Inferior parietal cortex (tissue), 1 donor: ENCODE results near the gene GNS.

Experiments used
- DNase-seq: peaks from one replicate; pipeline ENCODE4 v3.0.0-alpha.2; 2016; ENCODE audit errors: extremely low spot score

Gene GNS

DNA sequence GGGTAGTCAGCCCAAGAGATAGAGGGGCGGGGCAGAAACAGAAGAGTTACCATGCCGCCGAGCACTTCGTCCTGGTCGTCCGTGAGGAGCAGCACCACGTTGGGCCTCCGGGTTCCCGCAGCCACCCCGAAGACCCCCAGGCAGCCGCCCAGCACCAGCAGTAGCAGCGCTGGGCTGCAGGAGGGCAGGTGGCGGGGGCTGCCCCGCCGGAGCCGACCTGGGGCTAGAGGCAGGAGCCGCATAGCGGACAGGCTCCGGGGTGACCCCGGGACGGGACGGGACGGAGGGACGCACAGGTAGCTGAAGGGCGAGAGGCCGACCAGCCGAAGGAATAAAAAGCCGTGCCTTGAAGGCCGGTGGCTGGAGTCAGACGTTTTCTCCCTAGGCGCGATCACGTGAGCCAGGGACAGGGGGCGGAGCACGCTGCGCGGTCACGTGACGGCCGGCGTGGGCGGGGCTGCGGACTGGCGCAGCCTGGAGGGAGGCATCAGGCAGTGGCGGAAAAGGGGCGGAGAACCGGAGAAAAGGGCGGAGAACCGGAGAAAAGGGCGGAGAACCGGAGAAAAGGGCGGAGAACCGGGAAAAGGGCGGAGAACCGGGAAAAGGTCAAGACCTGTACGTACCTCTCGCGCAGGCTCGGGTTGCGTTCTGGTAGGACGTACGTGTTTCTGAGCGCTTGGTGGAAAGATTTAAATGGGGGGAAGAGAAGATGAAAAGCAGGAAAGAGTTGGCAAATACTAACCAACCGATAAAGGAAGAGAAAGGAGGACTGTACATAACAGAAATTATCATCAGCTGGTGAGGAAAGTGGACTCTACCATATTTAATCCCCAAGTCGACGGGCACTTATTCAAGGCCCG, at the start of gene GNS:
Gene GNS, minus strand, starts transcription at position 372 of the 860 bp plus-strand sequence. Its CDS starts 130 bp downstream, at position 242.
- DNase-seq = peak; percentile 96

DNA sequence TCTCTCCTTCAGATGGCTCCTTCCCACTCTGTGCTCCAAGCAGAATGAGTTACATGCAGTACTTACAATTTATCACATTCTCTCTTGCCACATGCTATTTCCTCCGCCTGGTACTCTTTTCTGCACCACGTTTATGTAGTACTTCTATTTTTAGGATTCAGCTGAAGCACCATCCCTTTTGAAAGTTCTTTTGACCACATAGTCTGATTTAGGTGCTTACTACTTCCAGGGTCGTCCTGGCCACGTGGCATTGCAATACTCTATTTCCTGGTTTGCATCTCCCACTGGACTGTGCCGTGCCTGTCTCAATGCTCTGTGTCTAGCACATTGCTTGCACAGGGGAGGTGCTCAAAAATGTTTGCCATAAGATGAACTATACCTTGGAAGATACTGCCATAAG, 48.9 kb upstream of the GNS start:
- peak; percentile 39 for DNase-seq

DNA sequence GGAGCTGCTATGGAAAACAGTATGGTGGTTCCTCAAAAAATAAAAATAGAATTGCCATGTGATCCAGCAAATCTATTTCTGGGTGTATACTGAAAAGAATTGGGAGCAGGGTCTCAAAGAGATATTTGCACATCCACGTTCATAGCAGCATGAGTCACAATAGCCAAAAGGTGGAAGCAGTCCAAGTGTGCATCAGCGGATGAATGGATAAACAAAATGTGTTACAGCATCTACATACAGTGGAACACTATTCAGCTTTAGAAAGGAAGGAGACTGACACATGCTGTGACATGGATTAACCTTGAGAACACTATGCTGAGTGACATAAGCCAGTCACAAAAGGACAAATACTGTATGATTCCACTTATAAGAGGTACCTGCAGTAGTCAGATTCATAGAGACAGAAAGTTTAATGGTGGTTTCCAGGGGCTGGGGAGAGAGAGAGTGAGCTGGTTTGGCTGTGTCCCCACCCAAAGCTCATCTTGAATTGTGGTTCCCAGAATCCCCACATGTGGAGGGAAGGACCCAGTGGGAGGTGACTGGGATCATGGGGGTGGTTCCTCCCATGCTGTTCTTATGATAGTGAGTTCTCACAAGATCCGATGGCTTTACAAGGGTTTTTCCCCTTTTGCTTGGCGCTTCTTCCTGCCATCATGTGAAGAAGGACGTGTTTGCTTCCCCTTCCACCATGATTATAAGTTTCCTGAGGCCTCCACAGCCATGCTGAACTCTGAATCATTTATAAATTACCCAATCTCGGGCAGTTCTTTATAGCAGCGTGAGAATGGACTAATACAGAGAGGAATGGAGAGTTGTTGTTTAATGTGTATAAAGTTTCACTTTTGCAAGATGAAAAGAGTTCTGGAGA, 47.6 kb upstream of the GNS start:
- no peak for DNase-seq

DNA sequence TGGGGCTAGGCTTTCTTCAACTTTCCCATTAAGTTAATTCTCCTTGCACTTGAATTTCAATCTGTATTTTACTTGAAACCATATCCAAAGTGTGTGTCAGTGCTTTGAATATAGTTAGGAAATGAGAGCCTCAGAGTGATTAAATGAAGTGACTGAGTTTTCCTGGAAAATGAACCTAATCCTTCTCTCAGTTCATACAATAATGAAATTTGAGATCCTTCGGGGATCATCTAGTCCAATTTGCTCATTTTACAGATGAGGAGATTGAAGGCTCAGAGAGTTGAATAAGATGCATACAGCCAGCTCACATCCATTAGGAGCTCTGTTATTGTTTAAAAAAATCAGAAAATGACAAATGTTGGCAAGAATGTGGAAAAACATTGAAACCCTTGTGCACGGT, 47.0 kb upstream of the GNS start:
- DNase-seq = no peak

DNA sequence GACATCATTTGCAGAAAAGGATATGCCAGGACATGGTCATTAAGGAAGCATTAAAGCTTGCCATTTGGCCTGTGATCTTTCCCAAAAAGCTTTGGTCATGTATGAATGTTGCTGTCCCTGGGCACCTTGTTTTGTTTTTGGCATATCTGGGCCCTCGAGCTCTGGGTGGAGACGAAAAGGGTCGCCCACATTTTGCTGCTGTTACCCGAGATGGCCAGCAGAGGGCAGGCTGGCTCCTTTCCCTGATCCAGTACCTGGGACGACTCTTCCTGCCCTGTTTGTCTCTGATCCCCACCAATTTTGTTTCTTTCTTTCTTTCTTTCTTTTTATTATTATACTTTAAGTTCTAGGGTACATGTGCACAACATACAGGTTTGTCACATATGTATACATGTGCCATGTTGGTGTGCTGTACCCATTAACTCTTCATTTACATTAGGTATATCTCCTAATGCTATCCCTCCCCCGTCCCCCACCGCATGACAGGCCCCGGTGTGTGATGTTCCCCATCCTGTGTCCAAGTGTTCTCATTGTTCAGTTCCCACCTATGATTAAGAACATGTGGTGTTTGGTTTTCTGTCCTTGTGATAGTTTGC, 43.1 kb upstream of the GNS start:
- DNase-seq = peak; percentile 72

DNA sequence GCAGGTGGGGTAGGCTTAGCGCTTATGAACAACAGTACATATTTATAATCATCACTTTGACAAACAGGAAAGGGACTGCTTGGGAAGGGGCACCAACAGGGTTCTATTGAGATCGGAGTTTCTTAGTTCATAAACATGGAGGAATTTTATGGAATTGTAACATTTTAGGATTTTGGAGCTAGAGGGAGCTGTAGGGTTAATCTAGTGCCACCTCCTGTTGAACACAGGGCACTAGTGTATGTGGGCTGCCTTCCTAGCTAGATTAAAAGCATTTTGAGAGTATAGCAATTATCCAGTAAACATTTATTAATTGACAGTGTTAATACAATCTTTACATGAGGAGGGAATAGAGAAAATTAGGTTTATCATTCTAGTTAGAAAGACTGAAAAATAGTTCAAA, 42.2 kb upstream of the GNS start:
- DNase-seq = no peak

DNA sequence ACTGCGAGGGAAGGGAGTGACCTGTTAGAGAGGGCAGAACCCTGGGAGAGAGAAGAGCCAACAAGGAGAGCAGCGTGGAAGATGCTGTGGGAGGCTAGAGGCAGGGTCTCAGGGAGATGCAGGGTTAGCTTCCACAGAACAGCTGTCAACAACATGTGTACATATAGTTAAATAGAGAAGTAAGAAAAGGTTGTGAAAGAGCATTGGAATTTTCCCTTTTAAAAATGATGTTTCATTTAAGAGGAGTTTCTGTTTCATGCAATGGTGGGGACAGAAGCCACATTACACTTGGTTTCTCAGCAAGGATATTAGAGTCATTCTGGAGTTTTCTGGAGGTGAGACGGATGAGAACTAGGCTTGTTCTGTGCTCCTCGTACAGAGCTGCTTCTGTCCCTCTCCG, 41.4 kb upstream of the GNS start:
- no peak for DNase-seq

DNA sequence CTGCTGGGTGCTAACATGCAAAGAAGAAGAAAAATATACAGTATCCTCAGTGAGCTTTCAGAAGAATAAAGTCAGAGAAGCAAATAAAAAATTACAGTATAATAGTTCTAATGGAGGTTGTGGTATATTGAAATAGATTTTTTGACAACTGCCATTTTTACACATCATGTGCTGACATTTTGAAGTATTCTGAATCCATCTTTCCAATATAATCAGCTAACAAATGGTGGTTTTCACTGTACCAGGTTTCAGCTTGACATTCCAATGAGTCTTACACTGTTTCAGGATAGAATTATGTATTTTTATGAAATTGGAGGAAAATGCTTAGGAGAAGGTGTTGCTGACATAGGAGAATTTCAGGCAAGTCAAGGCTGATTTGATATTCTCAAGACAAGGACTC, 39.0 kb upstream of the GNS start:
- no peak for DNase-seq

DNA sequence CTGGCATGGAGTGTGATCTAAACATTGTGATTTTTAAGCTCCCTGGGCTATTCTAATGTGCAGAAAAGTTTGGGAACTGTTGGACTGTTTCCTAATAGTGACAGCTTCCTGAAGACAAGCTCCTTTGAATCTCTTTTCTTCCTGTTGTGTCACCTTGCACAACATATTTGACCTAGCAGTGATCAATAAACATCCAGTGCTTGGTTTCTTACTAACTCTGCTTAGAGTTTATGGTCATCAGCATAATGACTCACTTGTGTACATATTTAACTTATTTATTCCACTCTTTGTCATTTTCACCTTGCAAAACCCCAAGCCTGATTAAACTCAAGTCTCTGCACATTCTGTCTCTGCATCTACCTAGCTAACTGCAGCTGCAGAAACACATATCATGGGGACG, 38.0 kb upstream of the GNS start:
- no peak for DNase-seq

DNA sequence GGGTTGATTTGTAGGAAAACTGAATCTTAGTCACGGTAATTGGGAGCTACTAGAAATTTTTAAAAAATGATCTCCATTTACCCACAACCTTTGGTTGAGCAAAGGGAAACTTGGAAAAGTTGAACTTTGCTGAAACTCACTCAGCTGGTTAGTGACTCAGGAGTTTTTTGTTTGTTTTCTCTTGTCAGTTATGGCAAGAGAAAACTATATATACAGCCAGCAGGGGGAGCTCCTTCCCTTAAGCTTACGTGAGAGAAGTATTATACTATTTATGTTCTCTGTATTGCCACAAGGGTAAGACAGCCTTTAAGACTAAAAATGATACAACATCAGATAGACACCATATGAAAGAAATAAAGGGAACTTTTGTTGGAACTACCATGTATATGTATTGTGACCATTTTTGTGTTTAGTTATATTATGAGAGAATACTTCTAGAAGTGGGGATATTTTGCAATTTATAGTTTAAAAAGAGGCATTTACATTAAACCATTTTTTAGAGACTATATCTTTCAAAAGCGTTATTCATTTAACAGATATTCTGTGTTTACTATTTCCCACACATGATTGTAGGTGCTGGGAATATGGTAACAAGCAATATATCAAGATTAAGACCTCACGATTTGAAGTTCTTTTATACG, 37.1 kb upstream of the GNS start:
- peak; percentile 88 for DNase-seq

DNA sequence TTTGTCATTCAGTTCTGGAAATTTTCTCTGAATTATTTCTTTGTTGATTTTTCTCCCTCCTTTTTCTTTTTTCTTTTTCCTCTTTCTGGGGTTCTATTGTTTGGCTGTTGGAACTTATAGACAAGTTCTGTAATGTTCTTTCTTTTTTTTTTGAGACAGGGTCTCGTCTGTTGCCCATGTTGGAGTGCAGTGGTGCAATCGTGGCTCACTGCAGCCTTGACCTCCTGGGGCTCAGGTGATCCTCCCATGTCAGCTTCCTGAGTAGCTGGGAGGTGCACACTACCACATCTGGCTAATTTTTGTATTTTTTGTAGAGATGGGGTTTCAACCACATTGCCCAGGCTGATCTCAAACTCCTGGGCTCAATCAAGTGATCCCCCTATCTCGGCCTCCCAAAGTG, 35.1 kb upstream of the GNS start:
- no peak for DNase-seq

DNA sequence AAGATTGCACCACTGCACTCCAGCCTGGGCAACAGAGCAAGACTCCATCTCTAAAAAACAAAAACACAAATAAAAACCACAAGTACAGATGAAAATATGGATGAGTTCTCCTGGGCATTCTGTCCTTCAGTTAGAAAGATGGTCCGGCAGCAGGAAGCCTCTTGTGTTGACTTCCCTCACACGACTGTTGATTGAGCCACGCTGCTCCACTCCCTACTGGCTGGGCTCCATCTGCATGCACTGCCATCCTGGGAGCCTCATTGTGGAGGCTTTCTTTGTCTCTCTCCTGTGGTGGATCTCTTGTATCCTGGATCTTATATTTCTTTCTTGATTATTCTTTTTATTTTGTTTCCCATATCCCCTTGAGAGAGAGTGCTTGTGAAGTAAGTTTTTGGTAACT, 34.4 kb upstream of the GNS start:
- no peak for DNase-seq

DNA sequence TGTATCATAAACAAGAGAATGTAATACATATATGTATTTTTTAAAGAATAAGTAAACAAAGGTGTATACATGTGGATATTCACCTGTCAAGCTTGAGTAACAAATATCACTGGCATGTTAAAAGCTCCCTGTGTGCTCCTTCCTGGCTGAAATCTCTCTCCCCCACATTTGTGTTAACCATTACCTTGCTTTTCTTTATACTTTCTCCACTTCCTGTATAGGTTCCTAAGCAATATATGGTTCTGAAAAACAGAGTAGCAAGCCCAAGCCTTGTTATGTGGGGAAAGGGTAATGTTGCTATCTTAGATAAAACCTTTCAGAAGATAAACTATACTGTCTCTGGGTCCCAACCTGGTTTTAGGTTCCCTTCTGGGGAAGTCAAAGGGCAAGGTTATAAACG, 32.9 kb upstream of the GNS start:
- DNase-seq = no peak

DNA sequence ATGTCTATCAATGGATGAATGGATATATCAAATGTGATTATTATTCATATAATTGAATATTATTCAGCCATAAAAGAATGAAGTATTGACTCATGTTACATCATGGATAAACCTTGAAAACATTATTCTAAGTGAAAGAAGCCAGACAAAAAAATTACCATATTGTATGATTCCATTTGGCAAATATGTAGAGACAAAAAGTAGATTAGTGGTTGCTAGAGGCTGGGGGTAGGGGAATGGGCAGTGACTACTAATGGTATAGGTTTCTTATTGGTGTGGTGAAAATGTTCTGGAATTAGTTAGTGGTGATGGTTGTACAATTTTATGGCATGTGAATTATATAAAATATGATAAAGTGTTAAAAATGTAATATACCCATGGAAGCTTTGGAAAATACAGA, 31.8 kb upstream of the GNS start:
- DNase-seq = no peak

DNA sequence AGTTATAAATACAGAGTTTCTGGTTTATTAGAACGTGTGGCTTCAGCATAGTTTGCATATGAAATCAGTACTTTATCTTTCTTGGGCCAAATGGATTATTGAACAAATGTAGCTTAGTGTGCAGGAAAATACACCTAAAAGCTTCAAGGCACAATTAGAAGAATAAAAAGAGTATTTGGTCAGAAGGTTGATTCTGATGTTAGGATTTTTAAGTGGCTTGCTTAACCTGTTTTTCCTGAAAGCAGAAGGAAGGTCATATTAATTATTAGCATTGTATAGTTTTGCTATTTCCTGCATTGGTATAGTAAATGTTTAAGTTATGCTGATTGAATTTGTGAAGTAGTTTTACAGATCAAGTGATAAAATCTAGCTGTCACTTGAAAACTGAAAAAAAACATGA, 31.0 kb upstream of the GNS start:
- no peak for DNase-seq

DNA sequence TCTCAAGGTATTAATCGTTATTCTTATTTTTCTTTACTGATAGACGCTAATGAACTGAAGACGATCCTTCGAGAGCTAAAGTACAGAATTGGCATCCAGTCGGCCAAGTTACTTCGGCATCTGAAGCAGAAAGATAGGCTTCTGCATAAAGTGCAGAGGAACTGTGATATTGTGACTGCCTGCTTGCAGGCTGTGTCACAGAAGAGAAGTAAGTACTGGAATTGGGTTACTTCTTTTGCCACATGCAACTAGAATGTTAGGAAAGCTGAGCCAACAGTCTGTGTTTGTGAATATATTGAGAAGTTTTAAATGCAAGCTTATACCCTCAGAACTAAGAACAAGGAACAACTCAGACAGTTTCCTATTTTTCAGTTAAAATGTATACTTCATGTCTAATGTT, 26.6 kb upstream of the GNS start:
- no peak for DNase-seq

DNA sequence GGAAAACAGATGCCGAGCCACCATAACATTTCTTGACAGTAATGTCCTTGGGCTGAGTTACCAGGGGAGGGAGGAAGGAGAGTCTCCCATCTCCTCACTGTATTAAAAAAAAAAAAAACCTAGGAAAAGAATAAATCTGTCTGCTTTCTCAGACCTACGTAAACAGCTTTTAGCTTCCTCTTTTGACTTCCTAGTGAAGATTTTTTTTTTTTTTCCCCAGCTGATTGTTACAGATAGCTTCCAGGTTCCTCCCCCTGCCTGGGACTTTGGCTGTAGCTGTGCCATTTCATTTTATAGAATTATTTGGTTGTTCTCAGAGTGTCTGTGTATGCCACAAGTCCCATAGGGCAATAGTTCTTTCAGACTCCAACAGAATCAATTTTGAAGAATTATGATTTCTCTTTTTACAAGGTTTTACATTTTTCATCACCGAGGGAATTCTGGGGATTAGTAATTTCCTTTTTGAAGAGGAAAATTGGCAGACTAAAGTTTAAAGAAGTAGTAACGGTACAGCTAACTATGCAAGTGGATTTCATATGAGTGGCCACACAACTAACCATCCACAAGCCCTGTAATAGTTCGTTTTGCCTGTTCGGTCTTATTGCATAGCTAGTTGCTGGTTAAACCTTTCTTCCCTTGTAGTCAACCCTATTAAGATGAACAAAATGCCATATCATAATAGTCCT, 23.1 kb upstream of the GNS start:
- DNase-seq = no peak

DNA sequence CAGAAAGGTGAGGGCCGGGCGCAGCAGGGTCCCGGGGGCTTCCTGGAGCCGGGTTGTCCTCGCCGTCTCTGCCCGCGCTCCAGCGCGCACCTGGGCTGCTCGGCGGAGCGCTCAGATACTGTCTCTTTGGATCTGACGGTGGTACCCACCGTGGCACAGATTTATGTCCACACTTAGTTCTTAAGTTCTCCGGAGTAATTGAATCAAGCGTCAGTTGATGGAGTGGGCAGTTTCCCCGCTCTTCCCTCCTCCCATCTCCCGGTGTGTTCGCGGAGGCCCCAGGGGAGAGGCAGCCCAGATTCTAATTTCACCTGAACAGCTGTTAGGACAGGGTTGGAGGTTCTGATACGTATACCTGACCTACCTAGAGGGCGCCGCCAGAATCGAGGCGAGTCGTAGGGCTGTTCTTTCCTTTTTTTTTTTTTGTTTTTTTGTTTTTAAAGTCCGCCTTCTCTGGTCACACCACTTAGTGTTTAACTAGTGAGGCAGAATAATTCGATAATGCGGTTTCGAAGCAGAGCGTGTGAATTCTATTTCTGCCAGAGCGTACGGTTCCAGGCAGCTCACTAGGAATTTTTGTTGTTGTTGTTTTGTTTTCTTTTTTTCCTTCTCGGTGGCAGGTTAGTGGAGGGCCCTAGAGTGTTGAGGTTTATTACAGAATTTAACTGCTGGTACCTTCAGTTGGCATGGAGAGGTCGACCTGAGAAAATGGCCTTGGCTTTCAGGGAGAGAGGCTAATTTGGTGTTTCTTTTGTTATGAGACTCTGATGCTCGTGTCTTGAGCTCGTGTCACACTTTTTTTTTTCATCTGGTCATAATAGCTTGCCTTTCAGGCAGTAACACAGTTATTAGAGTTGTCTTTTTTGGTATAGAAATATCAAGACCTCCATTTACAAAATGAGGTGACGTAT, 22.3 kb upstream of the GNS start:
- no peak for DNase-seq

DNA sequence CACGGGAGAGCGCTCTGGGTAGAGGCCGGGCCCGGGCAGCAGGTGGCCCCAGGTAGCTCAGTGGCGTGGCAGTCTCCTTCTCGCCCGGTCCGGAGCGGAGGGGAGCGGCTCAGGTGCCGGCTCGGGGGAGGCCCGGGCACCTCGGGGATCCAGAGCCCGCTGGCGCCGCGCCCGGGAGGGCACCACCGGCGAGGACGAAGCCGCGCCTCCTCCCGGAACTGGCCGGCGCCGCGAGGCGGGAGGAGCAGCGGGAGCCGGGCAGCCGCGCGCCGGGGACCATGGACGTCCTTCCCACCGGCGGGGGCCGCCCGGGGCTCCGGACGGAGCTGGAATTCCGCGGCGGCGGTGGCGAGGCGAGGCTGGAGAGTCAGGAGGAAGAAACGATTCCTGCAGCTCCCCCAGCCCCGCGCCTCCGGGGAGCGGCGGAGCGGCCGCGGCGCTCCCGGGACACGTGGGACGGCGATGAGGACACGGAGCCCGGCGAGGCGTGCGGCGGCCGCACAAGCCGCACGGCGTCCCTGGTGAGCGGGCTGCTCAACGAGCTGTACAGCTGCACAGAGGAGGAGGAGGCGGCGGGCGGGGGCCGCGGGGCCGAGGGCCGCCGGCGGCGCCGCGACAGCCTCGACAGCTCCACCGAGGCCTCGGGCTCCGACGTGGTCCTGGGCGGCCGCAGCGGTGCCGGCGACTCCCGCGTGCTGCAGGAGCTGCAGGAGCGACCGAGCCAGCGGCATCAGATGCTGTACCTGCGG, 21.5 kb upstream of the GNS start:
- no peak for DNase-seq

DNA sequence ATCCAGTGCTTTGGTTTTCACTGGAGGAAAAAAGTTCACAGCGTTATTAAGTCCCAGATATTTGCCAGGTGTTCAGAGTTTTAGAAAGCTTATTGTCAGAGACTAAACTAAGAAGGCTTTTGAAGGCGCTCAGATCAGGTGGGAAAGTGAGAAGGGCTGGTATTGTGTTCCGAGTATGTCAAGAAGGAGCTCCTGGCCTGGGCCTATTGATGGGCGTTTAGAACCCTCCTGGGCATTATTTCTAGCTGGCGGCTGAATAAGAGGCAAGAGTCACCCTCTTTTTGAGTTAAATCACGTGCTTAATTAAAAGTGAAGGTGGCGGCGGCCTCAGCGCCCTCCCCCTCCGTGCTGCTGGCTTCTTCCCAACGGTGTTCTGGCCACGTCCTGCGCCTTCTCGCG, 20.9 kb upstream of the GNS start:
- no peak for DNase-seq
